ENCODE measurements around the gene C9orf57. TPM values are rescaled to one million over a fixed set of nuclear protein-coding genes. Genes with fewer than 3 reads are reported as not detected.
"Not testable (repeated sequence)": the region's sequence is repeated elsewhere in the genome, so short reads cannot be mapped to it uniquely, and the experiment has no call there.

Gene C9orf57
- total RNA-seq, 1 donor from 2014 or later = not detected

DNA sequence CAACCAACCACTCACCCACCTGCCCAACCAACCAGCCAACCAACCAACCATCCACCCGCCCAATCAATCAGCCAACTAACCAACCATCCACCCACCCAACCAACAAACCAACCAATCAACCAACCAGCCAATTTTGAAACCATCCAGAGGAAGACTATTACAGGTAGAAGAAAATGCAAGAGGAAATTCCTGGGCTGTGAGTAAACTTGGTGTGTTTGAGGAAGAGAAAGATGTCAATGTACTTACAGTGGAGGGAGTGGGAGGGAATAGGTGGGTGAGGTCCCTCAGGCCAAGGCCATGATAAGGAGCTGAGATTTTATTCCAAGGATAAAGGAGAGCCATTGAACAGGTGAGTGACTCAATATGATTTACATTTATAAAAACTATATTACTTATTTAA lies 30.4 kb downstream of the C9orf57 start:
- no peak for DNase-seq (ENCODE audit: low spot score in 2 of 2)
- FAIRE-seq = no peak

DNA sequence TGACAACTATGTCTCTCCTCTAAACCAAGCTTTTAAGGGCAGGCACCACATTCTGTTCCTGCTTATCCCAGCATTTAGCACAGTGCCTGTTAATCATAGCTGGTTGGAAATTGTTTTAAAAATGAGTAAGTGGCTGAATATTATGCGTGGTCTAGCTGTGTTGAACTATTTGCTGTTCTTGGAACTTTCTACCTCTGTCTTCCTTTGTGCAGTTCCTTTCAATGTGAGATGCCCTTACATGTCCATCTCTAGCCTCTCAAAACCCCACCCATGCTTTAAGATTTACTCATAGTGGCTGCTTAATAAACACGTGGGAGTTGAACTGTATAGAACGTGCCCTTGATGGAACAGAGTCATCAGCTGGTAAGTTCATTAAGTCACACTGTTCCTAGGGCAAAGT lies 34.5 kb downstream of the C9orf57 start:
- DNase-seq (ENCODE audit: low spot score in 2 of 2) (no peak), FAIRE-seq (no peak)

DNA sequence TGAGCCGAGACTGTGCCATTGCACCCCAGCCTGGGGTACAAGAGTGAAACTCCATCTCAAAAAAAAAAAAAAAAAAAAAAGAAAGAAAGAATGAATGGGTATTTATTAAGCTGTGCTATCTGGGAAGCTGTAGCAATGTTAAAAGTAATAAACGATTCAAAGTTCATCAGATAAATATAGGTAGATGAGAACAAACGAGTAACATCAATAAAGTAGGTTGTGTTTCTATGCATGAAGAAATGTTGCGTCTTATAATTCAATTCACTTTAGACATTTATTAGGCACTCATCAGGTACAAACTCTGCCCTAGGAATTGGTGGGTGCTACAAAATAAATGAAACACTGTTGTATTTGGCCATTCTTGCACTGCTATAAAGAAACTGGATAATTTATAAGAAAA lies 36.8 kb downstream of the C9orf57 start:
- FAIRE-seq (no peak), DNase-seq (ENCODE audit: low spot score in 2 of 2) (no peak)

DNA sequence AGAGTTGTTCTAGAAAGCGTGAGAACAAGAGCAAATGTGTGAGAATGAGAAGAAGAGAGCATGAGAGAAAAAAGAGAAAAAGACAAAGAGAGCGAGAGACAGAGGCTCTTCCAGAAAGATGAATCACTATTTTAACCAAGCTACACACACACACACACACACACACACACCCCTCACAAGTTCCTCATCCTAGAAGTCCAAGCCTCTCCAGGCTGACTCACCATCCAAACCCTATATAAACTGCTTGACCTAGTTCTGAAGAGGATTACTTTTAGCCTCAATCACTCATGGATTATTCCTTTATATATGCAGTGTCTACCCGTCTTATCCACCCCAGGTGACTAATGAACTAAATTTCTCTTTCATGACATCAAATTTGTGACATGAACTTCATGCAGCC lies 37.6 kb downstream of the C9orf57 start:
- DNase-seq (ENCODE audit: low spot score in 2 of 2) (no peak), FAIRE-seq (no peak)

DNA sequence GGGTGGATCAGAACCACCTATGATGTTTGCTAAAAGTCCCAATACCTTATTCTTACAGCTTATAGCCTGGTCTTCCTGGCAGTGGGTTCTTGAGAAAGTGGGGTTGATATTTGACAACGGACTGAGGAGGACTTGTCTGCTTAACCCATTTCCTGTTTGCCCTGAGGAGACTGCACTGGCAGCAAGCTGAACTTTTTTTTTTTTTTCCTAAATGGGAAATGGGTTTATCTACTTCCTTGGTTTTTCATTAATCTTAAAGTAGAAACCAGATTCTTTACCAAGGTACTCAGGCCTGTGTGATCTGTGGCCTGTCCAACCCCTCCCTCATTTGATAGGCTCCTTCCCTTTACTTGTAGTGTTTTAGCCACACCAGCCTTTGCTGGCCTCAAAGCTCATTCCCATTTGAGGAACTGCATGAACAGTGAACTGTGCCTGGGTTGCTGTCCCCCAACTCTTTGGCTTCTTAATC lies 47.1 kb downstream of the C9orf57 start:
- FAIRE-seq (no peak), DNase-seq (ENCODE audit: low spot score in 2 of 2) (no peak)

DNA sequence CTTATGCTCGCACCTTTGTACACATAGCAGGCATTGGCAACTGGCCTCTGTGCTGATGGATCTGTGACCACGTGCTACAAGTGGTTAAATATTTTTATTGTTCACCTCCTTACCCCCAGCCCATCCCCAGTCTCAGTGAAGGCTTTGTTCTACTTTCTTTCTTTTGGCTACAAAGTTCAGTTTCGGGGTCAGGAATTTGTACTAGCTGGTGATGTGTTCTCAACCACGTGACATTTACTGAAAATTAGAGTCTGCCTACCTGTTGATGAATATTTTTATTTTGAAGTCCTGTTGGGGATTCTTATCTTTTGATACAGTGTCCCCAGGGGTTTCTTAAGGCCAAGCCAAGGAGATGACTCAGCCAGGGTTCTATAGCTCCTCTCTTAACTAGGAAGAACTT lies 47.8 kb downstream of the C9orf57 start:
- no peak for DNase-seq (ENCODE audit: low spot score in 2 of 2)
- no peak for FAIRE-seq

DNA sequence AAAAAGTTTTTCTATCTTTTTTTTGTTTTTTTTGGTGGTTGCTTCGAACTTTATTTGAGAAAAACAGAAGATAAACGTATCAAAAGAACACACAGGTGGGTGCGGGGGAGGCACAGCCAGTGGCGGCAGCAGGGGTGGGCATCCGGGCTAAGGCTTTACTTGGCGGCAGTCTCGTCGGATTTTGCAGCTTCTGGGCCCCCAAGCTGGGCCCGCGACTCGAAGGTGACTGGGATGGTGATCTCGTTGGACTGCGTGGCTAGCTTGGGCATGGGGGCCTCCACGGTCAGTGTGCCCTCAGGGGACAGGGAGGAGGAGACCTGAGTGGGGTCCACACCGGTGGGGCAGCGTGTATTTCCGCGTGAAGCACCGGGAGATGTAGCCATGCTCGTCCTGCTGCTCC lies 52.7 kb downstream of the C9orf57 start:
- not testable (repeated sequence) for FAIRE-seq; DNase-seq (ENCODE audit: low spot score in 2 of 2)

DNA sequence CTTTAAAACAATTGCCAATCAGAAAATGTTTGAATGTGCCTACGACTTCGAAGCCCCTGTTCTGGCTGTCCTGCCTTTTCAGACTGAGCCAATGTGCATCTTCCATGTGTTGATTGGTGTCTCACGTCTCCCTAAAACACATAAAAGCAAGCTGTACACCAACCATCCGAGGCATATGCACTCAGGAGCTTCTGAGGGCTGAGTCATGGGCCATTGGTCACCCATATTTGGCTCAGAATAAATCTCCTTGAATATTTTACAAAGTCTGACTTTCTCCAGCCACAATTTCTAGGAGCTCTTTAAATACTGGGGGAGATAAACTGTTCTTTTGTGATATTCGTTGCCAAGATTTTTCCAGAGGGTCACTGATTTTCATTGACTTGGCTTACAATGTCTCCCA lies 53.9 kb downstream of the C9orf57 start:
- FAIRE-seq = no peak
- DNase-seq (ENCODE audit: low spot score in 2 of 2) = no peak

DNA sequence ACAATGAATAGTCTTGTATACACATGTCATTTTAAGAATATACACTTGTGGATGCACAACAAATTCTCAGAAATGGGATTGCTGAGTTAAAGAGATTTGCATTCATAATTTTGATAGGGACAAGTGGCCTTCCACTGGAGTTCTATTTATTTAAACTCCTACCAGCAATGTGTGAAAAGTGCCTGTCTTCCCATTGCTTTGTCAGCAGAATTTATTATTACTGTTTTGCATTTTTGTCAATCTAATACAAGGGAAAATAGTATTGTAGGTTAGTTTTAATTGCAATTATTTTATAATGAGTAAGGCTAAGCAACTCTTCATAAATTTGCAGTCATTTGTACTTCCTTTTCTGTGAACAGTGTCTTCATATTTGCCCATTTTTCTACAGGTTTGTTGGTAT lies 55.0 kb downstream of the C9orf57 start:
- no peak for DNase-seq (ENCODE audit: low spot score in 2 of 2)
- no peak for FAIRE-seq

Small RNA genes lying within 50 kb of the gene (small RNA-seq; reads per million reads assigned to genes)
- not detected for gene HSPB1P1

Other genes starting within 250 kb of the C9orf57 start
- gene ABHD17B, start 149.4 kb downstream of the C9orf57 start, total RNA-seq = 113 TPM
- 19.2 TPM for gene C9orf85, start 149.0 kb downstream of the C9orf57 start, total RNA-seq
- gene GDA, start 88.8 kb upstream of the C9orf57 start, total RNA-seq = 21.6 TPM